ENCODE measurements around the gene MTCL1.

MTCL1 gene

DNA sequence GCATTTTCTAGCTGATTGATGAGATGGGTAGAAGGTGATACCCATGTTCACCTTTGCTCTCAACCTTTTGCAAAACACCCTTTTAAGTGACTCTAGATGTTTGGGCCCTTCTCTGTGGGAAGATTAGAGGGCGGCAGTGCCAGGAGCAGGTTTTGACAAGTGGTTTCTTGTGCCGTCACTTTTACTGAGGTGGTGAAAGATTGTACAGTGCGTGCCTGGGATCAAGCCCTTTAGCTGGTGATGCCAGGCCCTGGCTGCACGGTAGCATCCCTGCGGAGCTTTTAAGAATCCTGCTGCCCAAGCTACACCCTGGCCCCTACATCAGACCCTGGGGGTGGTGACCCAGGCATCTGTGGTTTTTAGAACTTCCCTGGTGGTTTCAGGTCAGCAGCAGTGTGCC is 29.1 kb downstream of the MTCL1 start:
- H3K4me3 ChIP-seq (replicated peaks in 1 of 2; ENCODE audit: low read depth in 2 of 2, low read length in 2 of 2) = no peak overlapping the region
- TF ChIP-seq CTCF (IDR thresholded peaks at IDR 0.05; ENCODE audit: low read depth, low read length) = no peak
- no peak for DNase-seq (ENCODE audit: low read depth in 2 of 2)

GRCh38 chr18:8735274-8735673 is 29.9 kb downstream of the MTCL1 start:
- H3K4me3 ChIP-seq (replicated peaks in 1 of 2; ENCODE audit: low read depth in 2 of 2, low read length in 2 of 2) = no peak overlapping the region
- no peak for TF ChIP-seq CTCF (IDR thresholded peaks at IDR 0.05; ENCODE audit: low read depth, low read length)
- no peak for DNase-seq (ENCODE audit: low read depth in 2 of 2)

DNA sequence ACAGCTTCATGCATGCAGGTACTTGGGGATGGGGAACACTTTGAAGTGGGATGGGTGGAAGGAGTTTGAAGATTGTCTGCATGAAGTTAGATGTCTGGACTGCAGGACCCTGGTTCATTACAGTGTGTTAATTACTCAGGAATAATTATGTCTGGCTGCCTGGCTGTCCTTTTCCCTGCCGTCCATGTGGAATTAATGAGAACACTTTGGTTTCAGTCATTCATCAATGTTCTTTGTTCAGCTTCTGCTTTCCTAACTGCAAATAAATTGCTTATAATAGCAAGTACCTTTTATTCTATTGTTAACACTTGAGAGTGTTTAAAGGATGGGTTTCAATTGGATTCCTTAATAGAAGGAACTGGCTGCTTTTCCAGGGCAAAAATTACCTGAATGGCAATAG is 35.8 kb downstream of the MTCL1 start:
- H3K4me3 ChIP-seq (replicated peaks in 1 of 2; ENCODE audit: low read depth in 2 of 2, low read length in 2 of 2) = no peak overlapping the region
- no peak for DNase-seq (ENCODE audit: low read depth in 2 of 2)
- no peak for TF ChIP-seq CTCF (IDR thresholded peaks at IDR 0.05; ENCODE audit: low read depth, low read length)

DNA sequence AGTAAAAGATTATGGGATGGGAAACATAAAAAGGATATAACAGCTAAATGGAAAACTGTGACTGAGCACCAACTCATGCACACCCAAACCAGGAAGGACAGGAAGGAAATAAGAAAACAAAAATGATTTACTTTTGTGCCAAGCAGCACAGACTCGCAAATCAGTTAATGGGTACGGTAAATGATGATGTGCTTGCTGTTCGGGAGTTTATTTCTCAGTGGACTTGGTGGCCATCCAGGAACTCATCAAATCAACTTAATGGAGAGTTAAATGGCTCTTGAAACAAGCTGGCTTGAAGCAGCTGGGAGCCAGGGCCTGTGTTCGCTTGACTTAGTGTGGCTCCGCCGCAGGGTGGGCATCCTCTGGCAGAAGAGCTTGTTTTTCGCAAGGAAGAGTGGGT is 36.2 kb downstream of the MTCL1 start:
- TF ChIP-seq CTCF (IDR thresholded peaks at IDR 0.05; ENCODE audit: low read depth, low read length) = no peak
- H3K4me3 ChIP-seq (replicated peaks in 1 of 2; ENCODE audit: low read depth in 2 of 2, low read length in 2 of 2) = no peak overlapping the region
- DNase-seq (ENCODE audit: low read depth in 2 of 2) = no peak

- TF ChIP-seq CTCF (IDR thresholded peaks at IDR 0.05; ENCODE audit: low read depth, low read length) = no peak
- DNase-seq (ENCODE audit: low read depth in 2 of 2) = peak in 1 of 2 donors; percentile 43
- no peak overlapping the region for H3K4me3 ChIP-seq (replicated peaks in 1 of 2; ENCODE audit: low read depth in 2 of 2, low read length in 2 of 2)
Observed at GRCh38 chr18:8742387-8743361, 37.3 kb downstream of the MTCL1 start.

- no peak for TF ChIP-seq CTCF (IDR thresholded peaks at IDR 0.05; ENCODE audit: low read depth, low read length)
- DNase-seq (ENCODE audit: low read depth in 2 of 2) = no peak
- H3K4me3 ChIP-seq (replicated peaks in 1 of 2; ENCODE audit: low read depth in 2 of 2, low read length in 2 of 2) = no peak overlapping the region
Observed at GRCh38 chr18:8744038-8744437, 38.7 kb downstream of the MTCL1 start.

Measured in cardiac fibroblast (primary cell).